Measurements from ENCODE around the gene LTBR. TPM values are rescaled to one million over a fixed set of nuclear protein-coding genes. Genes with fewer than 3 reads are reported as not detected.
A peak's percentile ranks its signal among the peaks of the same experiment; 100 is the strongest.

The LTBR gene
- total RNA-seq, 1 donor from 2014 or later: 55.8 TPM

- FAIRE-seq: no peak
- no peaks in the 10 kb centered on the region for H3K27me3 ChIP-seq (ENCODE audit: control insufficient read depth, insufficient read depth, low read length)
- no peak overlapping the region for H3K4me3 ChIP-seq (ENCODE audit: low read depth, low read length)
- peaks cover 19% of the 10 kb centered on the region for H3K36me3 ChIP-seq (ENCODE audit: control insufficient read depth, insufficient read depth, low read length)
- DNase-seq (ENCODE audit: low read depth): no peak
- no peak for TF ChIP-seq CTCF (IDR thresholded peaks at IDR 0.05; ENCODE audit: insufficient read depth, low read length, severe bottlenecking)
Observed at GRCh38 chr12:6393109-6393508, 9.1 kb downstream of the LTBR start.

GRCh38 chr12:6394398-6394797 is 10.4 kb downstream of the LTBR start:
- H3K36me3 ChIP-seq (ENCODE audit: control insufficient read depth, insufficient read depth, low read length): peaks cover 10% of the 10 kb centered on the region
- H3K27me3 ChIP-seq (ENCODE audit: control insufficient read depth, insufficient read depth, low read length): no peaks in the 10 kb centered on the region
- TF ChIP-seq CTCF (IDR thresholded peaks at IDR 0.05; ENCODE audit: insufficient read depth, low read length, severe bottlenecking): no peak
- DNase-seq (ENCODE audit: low read depth) (no peak), FAIRE-seq (no peak)
- no peak overlapping the region for H3K4me3 ChIP-seq (ENCODE audit: low read depth, low read length)

GRCh38 chr12:6396031-6396430 is 12.1 kb downstream of the LTBR start:
- no peak for FAIRE-seq

GRCh38 chr12:6399884-6400644 is 16.1 kb downstream of the LTBR start:
- H3K27me3 ChIP-seq (ENCODE audit: control insufficient read depth, insufficient read depth, low read length): no peaks in the 10 kb centered on the region
- FAIRE-seq: no peak

More at GRCh38 chr12:6396031-6396430, 12.1 kb downstream of the LTBR start:
- H3K36me3 ChIP-seq (ENCODE audit: control insufficient read depth, insufficient read depth, low read length): peaks cover 1% of the 10 kb centered on the region
- no peaks in the 10 kb centered on the region for H3K27me3 ChIP-seq (ENCODE audit: control insufficient read depth, insufficient read depth, low read length)
- DNase-seq (ENCODE audit: low read depth): no peak
- TF ChIP-seq CTCF (IDR thresholded peaks at IDR 0.05; ENCODE audit: insufficient read depth, low read length, severe bottlenecking): no peak
- H3K4me3 ChIP-seq (ENCODE audit: low read depth, low read length): no peak overlapping the region

GRCh38 chr12:6404390-6404789 is 20.4 kb downstream of the LTBR start:
- no peaks in the 10 kb centered on the region for H3K27me3 ChIP-seq (ENCODE audit: control insufficient read depth, insufficient read depth, low read length)
- FAIRE-seq (no peak), DNase-seq (ENCODE audit: low read depth) (no peak)
- no peak for TF ChIP-seq CTCF (IDR thresholded peaks at IDR 0.05; ENCODE audit: insufficient read depth, low read length, severe bottlenecking)
- H3K4me3 ChIP-seq (ENCODE audit: low read depth, low read length): no peak overlapping the region
- H3K36me3 ChIP-seq (ENCODE audit: control insufficient read depth, insufficient read depth, low read length): no peaks in the 10 kb centered on the region

More at GRCh38 chr12:6399884-6400644, 16.1 kb downstream of the LTBR start:
- Histone ChIP-seq H3K4me3 (ENCODE audit: low read depth, low read length) (no peak overlapping the region), H3K36me3 (ENCODE audit: control insufficient read depth, insufficient read depth, low read length) (no peaks in the 10 kb centered on the region)
- TF ChIP-seq CTCF (IDR thresholded peaks at IDR 0.05; ENCODE audit: insufficient read depth, low read length, severe bottlenecking): no peak
- DNase-seq (ENCODE audit: low read depth): no peak

- no peak for DNase-seq (ENCODE audit: low read depth)
- no peak for TF ChIP-seq CTCF (IDR thresholded peaks at IDR 0.05; ENCODE audit: insufficient read depth, low read length, severe bottlenecking)
- peak; percentile 18 for FAIRE-seq
- Histone ChIP-seq H3K36me3 (ENCODE audit: control insufficient read depth, insufficient read depth, low read length) (no peaks in the 10 kb centered on the region), H3K27me3 (ENCODE audit: control insufficient read depth, insufficient read depth, low read length) (no peaks in the 10 kb centered on the region), H3K4me3 (ENCODE audit: low read depth, low read length) (no peak overlapping the region)
Observed at GRCh38 chr12:6405963-6406362, 22.0 kb downstream of the LTBR start.
